ENCODE results near the gene NCOR1. TPM values are rescaled to one million over a fixed set of nuclear protein-coding genes. Genes with fewer than 3 reads are reported as not detected.
"Not testable (repeated sequence)": the region's sequence is repeated elsewhere in the genome, so short reads cannot be mapped to it uniquely, and the experiment has no call there.

NCOR1 gene
- total RNA-seq, 1 experiment from 2014 or later: 127 TPM

DNA sequence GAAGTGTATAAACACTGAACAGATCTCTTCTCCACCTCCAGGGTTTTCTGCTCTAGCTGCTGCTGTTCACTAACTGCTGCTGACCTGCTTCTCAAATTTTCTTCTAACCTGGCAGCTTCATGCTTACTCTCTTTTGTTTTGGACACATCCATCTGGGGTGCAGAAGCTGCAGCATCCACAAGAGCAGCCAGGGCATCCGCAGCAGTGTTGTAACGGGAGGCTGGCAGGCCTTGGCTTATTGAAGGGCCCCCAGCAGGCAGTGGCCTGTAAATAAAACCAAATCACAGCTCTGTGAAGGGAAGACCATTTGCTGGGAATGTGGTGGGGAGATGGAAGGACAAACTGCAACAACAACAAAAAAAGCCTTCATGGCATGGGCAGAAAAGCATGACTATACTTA lies 153.7 kb downstream of the NCOR1 start:
- peaks cover 68% of the 10 kb centered on the region for H3K36me3 ChIP-seq (ENCODE audit: low read depth, low read length)
- H3K9me3 ChIP-seq (ENCODE audit: low read length): no peaks in the 10 kb centered on the region
- H2AFZ ChIP-seq (ENCODE audit: low read length): no peak overlapping the region
- H3K4me2 ChIP-seq (ENCODE audit: low read length): no peak overlapping the region
- H3K27me3 ChIP-seq (ENCODE audit: low read length): no peaks in the 10 kb centered on the region
- CTCF ChIA-PET: no interaction called here
- no peak overlapping the region for H3K27ac ChIP-seq (ENCODE audit: low read length)
- H3K4me1 ChIP-seq (ENCODE audit: insufficient read depth, low read length): no peaks in the 10 kb centered on the region
- H3F3A ChIP-seq (ENCODE audit: low read length, unreplicated experiment): no peaks in the 10 kb centered on the region
- POLR2A ChIA-PET (ENCODE audit: unreplicated experiment): no interaction called here
- H3K9ac ChIP-seq (ENCODE audit: low read length): no peak overlapping the region
- intact Hi-C loops (cut with micrococcal nuclease): no loop called here
- H3K4me3 ChIP-seq (ENCODE audit: low read length): no peak overlapping the region
- DNase-seq (no peak), ATAC-seq (no peak)
- H4K20me1 ChIP-seq (ENCODE audit: low read length): no peaks in the 10 kb centered on the region
- TF ChIP-seq, protein P1, sequence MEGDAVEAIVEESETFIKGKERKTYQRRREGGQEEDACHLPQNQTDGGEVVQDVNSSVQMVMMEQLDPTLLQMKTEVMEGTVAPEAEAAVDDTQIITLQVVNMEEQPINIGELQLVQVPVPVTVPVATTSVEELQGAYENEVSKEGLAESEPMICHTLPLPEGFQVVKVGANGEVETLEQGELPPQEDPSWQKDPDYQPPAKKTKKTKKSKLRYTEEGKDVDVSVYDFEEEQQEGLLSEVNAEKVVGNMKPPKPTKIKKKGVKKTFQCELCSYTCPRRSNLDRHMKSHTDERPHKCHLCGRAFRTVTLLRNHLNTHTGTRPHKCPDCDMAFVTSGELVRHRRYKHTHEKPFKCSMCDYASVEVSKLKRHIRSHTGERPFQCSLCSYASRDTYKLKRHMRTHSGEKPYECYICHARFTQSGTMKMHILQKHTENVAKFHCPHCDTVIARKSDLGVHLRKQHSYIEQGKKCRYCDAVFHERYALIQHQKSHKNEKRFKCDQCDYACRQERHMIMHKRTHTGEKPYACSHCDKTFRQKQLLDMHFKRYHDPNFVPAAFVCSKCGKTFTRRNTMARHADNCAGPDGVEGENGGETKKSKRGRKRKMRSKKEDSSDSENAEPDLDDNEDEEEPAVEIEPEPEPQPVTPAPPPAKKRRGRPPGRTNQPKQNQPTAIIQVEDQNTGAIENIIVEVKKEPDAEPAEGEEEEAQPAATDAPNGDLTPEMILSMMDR (conservative IDR thresholded peaks at IDR 0.05; ENCODE audit: low read depth, low read length): no peak
- TF ChIP-seq EZH2 (IDR thresholded peaks at IDR 0.05; ENCODE audit: low read length, unreplicated experiment) (no peak), EZH2phosphoT487 (IDR thresholded peaks at IDR 0.05; ENCODE audit: borderline replicate concordance, low read length) (no peak)
- BruUV-seq (replicated peaks): TSS peak; percentile 45
- H3K79me2 ChIP-seq (ENCODE audit: low read length): no peaks in the 10 kb centered on the region
- no peaks in the 10 kb centered on the region for H3K9me2 ChIP-seq (replicated peaks; ENCODE audit: low read length)

DNA sequence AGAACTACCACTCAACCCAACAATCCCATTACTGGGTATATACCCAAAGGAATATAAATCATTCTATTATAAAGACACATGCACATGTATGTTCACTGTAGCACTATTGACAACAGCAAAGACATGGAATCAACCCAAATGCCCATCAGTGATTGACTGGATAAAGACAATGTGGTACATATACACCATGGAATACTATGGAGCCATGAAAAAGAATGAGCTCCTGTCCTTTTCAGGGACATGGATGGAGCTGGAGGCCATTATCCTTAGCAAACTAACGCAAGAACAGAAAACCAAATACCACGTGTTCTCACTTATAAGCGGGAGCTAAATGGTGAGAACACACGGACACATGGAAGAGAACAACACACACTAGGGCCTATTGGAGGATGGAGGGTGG lies 160.2 kb downstream of the NCOR1 start:
- H3K27me3 ChIP-seq (ENCODE audit: low read length); BruUV-seq (replicated peaks); POLR2A ChIA-PET (ENCODE audit: unreplicated experiment); ATAC-seq; H3K27ac ChIP-seq (ENCODE audit: low read length); H3K4me2 ChIP-seq (ENCODE audit: low read length); H3K79me2 ChIP-seq (ENCODE audit: low read length); H2AFZ ChIP-seq (ENCODE audit: low read length); H3K9me2 ChIP-seq (replicated peaks; ENCODE audit: low read length); H3K9ac ChIP-seq (ENCODE audit: low read length); DNase-seq; H3K4me1 ChIP-seq (ENCODE audit: insufficient read depth, low read length); intact Hi-C loops (cut with micrococcal nuclease); H4K20me1 ChIP-seq (ENCODE audit: low read length); CTCF ChIA-PET; H3K9me3 ChIP-seq (ENCODE audit: low read length); H3K4me3 ChIP-seq (ENCODE audit: low read length); H3F3A ChIP-seq (ENCODE audit: low read length, unreplicated experiment): not testable (repeated sequence)
- H3K36me3 ChIP-seq (ENCODE audit: low read depth, low read length): peaks cover 45% of the 10 kb centered on the region

DNA sequence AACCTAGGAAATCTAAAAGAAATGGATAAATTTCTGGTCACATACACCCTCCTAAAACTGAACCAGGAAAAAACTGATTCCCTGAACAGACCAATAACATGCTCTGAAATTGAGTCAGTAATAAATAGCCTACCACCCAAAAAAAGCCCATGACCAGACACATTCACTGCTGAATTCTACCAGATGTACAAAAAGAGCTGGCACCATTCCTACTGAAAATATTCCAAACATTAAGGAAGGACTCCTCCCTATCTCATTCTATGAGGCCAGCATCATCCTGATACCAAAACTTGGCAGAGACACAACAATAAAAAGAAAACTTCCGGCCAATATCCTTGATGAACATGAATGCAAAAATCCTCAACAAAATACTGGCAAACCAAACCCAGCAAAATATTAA lies 162.8 kb downstream of the NCOR1 start:
- H3K79me2 ChIP-seq (ENCODE audit: low read length): 0 out of 2 replicates have a peak, but pooled peaks cover 4% of the 10 kb centered on the region
- no peaks in the 10 kb centered on the region for H3K9me2 ChIP-seq (replicated peaks; ENCODE audit: low read length)
- POLR2A ChIA-PET (ENCODE audit: unreplicated experiment): no interaction called here
- H3K4me2 ChIP-seq (ENCODE audit: low read length): no peak overlapping the region
- CTCF ChIA-PET: no interaction called here
- no TSS peak for BruUV-seq (replicated peaks)
- intact Hi-C loops (cut with micrococcal nuclease): no loop called here
- no peaks in the 10 kb centered on the region for H3K27me3 ChIP-seq (ENCODE audit: low read length)
- no peak for ATAC-seq
- no peaks in the 10 kb centered on the region for H4K20me1 ChIP-seq (ENCODE audit: low read length)
- H3K9me3 ChIP-seq (ENCODE audit: low read length): no peaks in the 10 kb centered on the region
- no peak for DNase-seq
- H3F3A ChIP-seq (ENCODE audit: low read length, unreplicated experiment): no peaks in the 10 kb centered on the region
- H3K4me1 ChIP-seq (ENCODE audit: insufficient read depth, low read length): no peaks in the 10 kb centered on the region
- no peak overlapping the region for H3K4me3 ChIP-seq (ENCODE audit: low read length)
- TF ChIP-seq EZH2phosphoT487 (IDR thresholded peaks at IDR 0.05; ENCODE audit: borderline replicate concordance, low read length) (no peak), EZH2 (IDR thresholded peaks at IDR 0.05; ENCODE audit: low read length, unreplicated experiment) (no peak)
- TF ChIP-seq, protein P1 (conservative IDR thresholded peaks at IDR 0.05; ENCODE audit: low read depth, low read length): no peak
- H3K9ac ChIP-seq (ENCODE audit: low read length): no peak overlapping the region
- H3K27ac ChIP-seq (ENCODE audit: low read length): no peak overlapping the region
- H3K36me3 ChIP-seq (ENCODE audit: low read depth, low read length): peaks cover 40% of the 10 kb centered on the region
- no peak overlapping the region for H2AFZ ChIP-seq (ENCODE audit: low read length)

Data from PC-3 (cell line).